ENCODE results near the gene LY6G5C. TPM values are rescaled to one million over a fixed set of nuclear protein-coding genes. Genes with fewer than 3 reads are reported as not detected.

Gene LY6G5C
- total RNA-seq, result 1 to 10 TPM; 2.4 to 4.3 (median 3.1) TPM
- 10 to 100 TPM in 1 of 2 donors, 1 to 10 TPM in 1; 6.4 to 10.2 TPM for polyA plus RNA-seq
- total RNA-seq, result 2.6 reads per million, percentile 13 among the genes with 10 or more reads in this experiment

GRCh38 chr6:31680226-31681134 lies at the start of gene LY6G5C:
Gene LY6G5C, minus strand, starts transcription at chr6:31681067. Its CDS starts 694 bp downstream, at chr6:31680373.
- ChIA-PET POLR2A (interaction anchor here (0.7 to 2.1 kb wide), 14 partner anchors 10 to 450 kb away, joined by 3 to 18 read pairs (median 4); partner anchors contain the start of genes ABHD16A, BAG6, C6orf47 and DDX39B), CTCF (interaction anchor here (0.6 to 2.1 kb wide), 10 partner anchors 32 to 268 kb away, joined by 3 to 12 read pairs (median 4); partner anchors contain the start of gene HSPA1B)
- H3K27me3 Mint-ChIP-seq, result no peaks in the 10 kb centered on the region
- peak within 1 kb of the TSS; percentile 68 for H3K27ac ChIP-seq (ENCODE audit: low read depth, low read length)
- H3K4me3 Mint-ChIP-seq, result peak within 1 kb of the TSS; percentile 86 to 98 (median 90)
- no peaks in the 10 kb centered on the region for H3K9me3 ChIP-seq (ENCODE audit: control insufficient read depth in 2 of 3, low read length in 3 of 3)
- H3K36me3 Mint-ChIP-seq, result peaks cover 0 to 4% (median 0%) of the 10 kb centered on the region in 5 donors
- H3K36me3 ChIP-seq (ENCODE audit: control insufficient read depth in 2 of 3, insufficient read depth in 3 of 3, low read length in 3 of 3), result no peaks in the 10 kb centered on the region
- intact Hi-C loops (cut with micrococcal nuclease), result loop anchor here (1.0 to 5.0 kb wide), 9 partner anchors 15 to 184 kb away; partner anchors contain the start of genes ABHD16A (in 1 of the 2), BAG6 (in 1 of the 2), CLIC1 (in 1 of the 2) and DDAH2 (in 1 of the 2)
- peaks cover 15 to 16% of the 10 kb centered on the region in 2 donors for H3K4me1 ChIP-seq (ENCODE audit: control insufficient read depth in 2 of 2, insufficient read depth in 2 of 2, low read length in 2 of 2)
- H3K9me3 Mint-ChIP-seq, result no peaks in the 10 kb centered on the region
- peak within 1 kb of the TSS; percentile 78 for H3K4me3 ChIP-seq (ENCODE audit: low read length)
- peak within 1 kb of the TSS; percentile 60 to 86 (median 68) for H3K27ac Mint-ChIP-seq
- H3K4me1 Mint-ChIP-seq, result peaks cover 14 to 32% (median 19%) of the 10 kb centered on the region in 7 donors
- DNase-seq (peak in 7 of 9 donors; percentile 28 to 65 (median 49)), ATAC-seq (peak; percentile 80)
- H3K27me3 ChIP-seq (ENCODE audit: control insufficient read depth in 2 of 2, insufficient read depth in 2 of 2, low read length in 2 of 2), result no peaks in the 10 kb centered on the region

GRCh38 chr6:31729979-31730630 lies 49.2 kb upstream of the LY6G5C start:
- peaks cover 0 to 1% (median 0%) of the 10 kb centered on the region in 11 donors for H3K9me3 Mint-ChIP-seq
- peaks cover 5 to 25% (median 13%) of the 10 kb centered on the region in 3 experiments for H3K36me3 ChIP-seq (ENCODE audit: control insufficient read depth in 2 of 3, insufficient read depth in 3 of 3, low read length in 3 of 3)
- no peaks in the 10 kb centered on the region for H3K9me3 ChIP-seq (ENCODE audit: control insufficient read depth in 2 of 3, low read length in 3 of 3)
- peak overlapping the region; percentile 83 to 100 (median 97) for H3K4me3 Mint-ChIP-seq
- peak overlapping the region; percentile 65 for H3K27ac ChIP-seq (ENCODE audit: low read depth, low read length)
- H3K27ac Mint-ChIP-seq, result peak overlapping the region; percentile 30 to 96 (median 78)
- H3K4me3 ChIP-seq (ENCODE audit: low read length), result peak overlapping the region; percentile 92
- H3K4me1 Mint-ChIP-seq, result peaks cover 20 to 70% (median 60%) of the 10 kb centered on the region in 7 donors
- DNase-seq (peak; percentile 51 to 75 (median 63)), ATAC-seq (peak; percentile 70)
- intact Hi-C loops (cut with micrococcal nuclease), result loop anchor here (1.0 to 10.0 kb wide), 13 partner anchors 8 to 1475 kb away; partner anchors contain the start of genes ABHD16A (in 1 of the 2), DXO (in 1 of the 2), EHMT2 (in 1 of the 2) and HSD17B8 (in 1 of the 2)
- POLR2A ChIA-PET, result interaction anchor here (0.9 to 4.6 kb wide), 12 partner anchors 8 to 162 kb away, joined by 3 to 33 read pairs (median 4); partner anchors contain the start of genes HSPA1A, HSPA1B, HSPA1L and LSM2
- H3K36me3 Mint-ChIP-seq, result peaks cover 4 to 48% (median 8%) of the 10 kb centered on the region in 5 donors
- no peaks in the 10 kb centered on the region for H3K27me3 ChIP-seq (ENCODE audit: control insufficient read depth in 2 of 2, insufficient read depth in 2 of 2, low read length in 2 of 2)
- CTCF ChIA-PET, result interaction anchor here (0.6 to 4.2 kb wide), 18 partner anchors 9 to 398 kb away, joined by 3 to 30 read pairs (median 6); partner anchors contain the start of genes ATF6B, HSPA1A, HSPA1B and HSPA1L
- H3K4me1 ChIP-seq (ENCODE audit: control insufficient read depth in 2 of 2, insufficient read depth in 2 of 2, low read length in 2 of 2), result peaks cover 21 to 24% of the 10 kb centered on the region in 2 donors
- H3K27me3 Mint-ChIP-seq, result no peaks in the 10 kb centered on the region

DNA sequence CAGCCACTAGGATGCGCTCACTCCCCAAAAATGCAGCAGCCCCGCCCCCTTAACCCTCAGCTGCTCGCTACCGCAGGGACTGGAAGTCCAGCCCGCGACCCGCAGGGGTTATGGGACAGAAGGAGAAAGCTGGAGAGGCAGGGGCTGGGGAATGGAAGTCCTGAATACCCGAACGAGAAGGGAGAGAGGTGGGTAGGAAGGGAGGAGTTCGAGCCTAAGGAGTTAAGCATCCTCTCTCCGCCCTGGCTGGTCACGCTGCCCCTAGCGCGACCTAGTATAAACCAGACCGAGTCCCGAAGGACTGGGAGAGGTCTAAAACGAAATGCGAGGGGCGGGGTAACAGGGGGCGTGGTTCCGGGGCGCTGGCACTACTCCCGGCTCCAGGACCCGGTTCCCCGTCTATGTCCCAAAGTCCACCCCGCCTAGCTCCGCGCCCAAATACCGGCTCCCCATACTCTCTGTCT lies 48.7 kb upstream of the LY6G5C start:
- H3K4me3 ChIP-seq (ENCODE audit: low read length), result peak overlapping the region; percentile 92
- no peaks in the 10 kb centered on the region for H3K27me3 Mint-ChIP-seq
- no peaks in the 10 kb centered on the region for H3K27me3 ChIP-seq (ENCODE audit: control insufficient read depth in 2 of 2, insufficient read depth in 2 of 2, low read length in 2 of 2)
- H3K27ac ChIP-seq (ENCODE audit: low read depth, low read length), result peak overlapping the region; percentile 65
- CTCF ChIA-PET, result interaction anchor here (0.6 to 4.2 kb wide), 20 partner anchors 9 to 399 kb away, joined by 3 to 30 read pairs (median 6); partner anchors contain the start of genes ATF6B, HSPA1A, HSPA1B and HSPA1L
- H3K4me3 Mint-ChIP-seq, result peak overlapping the region; percentile 83 to 100 (median 97)
- POLR2A ChIA-PET, result interaction anchor here (0.9 to 4.6 kb wide), 11 partner anchors 9 to 161 kb away, joined by 3 to 33 read pairs (median 4); partner anchors contain the start of genes HSPA1A, HSPA1B, HSPA1L and LSM2
- peaks cover 18 to 20% of the 10 kb centered on the region in 2 donors for H3K4me1 ChIP-seq (ENCODE audit: control insufficient read depth in 2 of 2, insufficient read depth in 2 of 2, low read length in 2 of 2)
- DNase-seq (peak; percentile 66 to 82 (median 77)), ATAC-seq (peak; percentile 78)
- H3K4me1 Mint-ChIP-seq, result peaks cover 20 to 65% (median 55%) of the 10 kb centered on the region in 7 donors
- peaks cover 5 to 25% (median 13%) of the 10 kb centered on the region in 3 experiments for H3K36me3 ChIP-seq (ENCODE audit: control insufficient read depth in 2 of 3, insufficient read depth in 3 of 3, low read length in 3 of 3)
- H3K36me3 Mint-ChIP-seq, result peaks cover 4 to 43% (median 8%) of the 10 kb centered on the region in 5 donors
- no peaks in the 10 kb centered on the region for H3K9me3 ChIP-seq (ENCODE audit: control insufficient read depth in 2 of 3, low read length in 3 of 3)
- intact Hi-C loops (cut with micrococcal nuclease), result loop anchor here (1.0 to 2.0 kb wide), 11 partner anchors 9 to 229 kb away; partner anchors contain the start of genes ABHD16A (in 1 of the 2), EHMT2 (in 1 of the 2), HSPA1B (in 1 of the 2) and LY6G5C (in 1 of the 2)
- H3K27ac Mint-ChIP-seq, result peak overlapping the region; percentile 78 to 96 (median 89)
- peaks cover 0 to 1% (median 0%) of the 10 kb centered on the region in 11 donors for H3K9me3 Mint-ChIP-seq

DNA sequence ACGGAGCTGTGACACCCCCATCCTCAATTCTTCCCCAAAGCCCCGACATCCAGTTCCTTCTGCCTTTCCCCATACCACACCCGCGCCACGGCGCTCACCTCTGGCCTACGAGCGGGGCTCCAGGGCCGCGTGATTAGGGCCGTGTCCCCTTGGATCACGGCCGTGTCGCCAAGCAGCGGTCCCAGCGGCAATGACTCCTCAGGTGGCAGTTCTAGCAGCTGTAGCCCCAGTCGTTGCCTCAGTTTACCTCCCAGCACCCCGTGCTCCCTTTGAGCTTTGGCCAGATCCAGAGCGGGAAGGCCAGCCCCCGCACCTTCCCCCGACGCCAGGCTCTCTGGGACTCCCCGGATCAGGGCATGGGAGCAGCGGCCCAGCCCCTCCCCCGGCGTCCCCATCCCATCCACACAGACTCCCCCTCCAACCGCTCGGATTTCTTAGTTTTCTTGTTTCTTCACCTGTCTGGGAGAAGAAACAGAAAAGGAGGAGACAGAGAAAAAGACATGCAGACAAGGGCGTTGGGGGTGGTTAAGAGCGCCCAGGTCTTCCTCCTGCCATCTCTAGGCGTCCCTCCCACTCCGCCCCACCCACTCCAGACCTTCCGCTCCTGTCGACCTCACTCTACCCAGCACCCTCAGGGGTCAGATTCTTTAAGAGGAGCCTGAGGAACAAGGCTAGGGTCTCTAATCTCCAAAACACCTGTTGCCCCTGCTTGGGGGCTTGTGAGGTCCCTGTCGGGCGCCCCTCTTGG lies 48.1 kb upstream of the LY6G5C start, which contains the start of gene DDAH2:
Gene DDAH2 (minus strand): TSS at position 533 of the 748 bp plus-strand sequence. CDS start 138 bp downstream, at position 395.
- Mint-ChIP-seq H3K27ac (peak within 1 kb of the TSS; percentile 78 to 96 (median 89)), H3K4me1 (peaks cover 21 to 60% (median 53%) of the 10 kb centered on the region in 7 donors), H3K27me3 (no peaks in the 10 kb centered on the region), H3K4me3 (peak within 1 kb of the TSS; percentile 83 to 100 (median 97)), H3K36me3 (peaks cover 4 to 37% (median 8%) of the 10 kb centered on the region in 5 donors), H3K9me3 (peaks cover 0 to 1% (median 0%) of the 10 kb centered on the region in 11 donors)
- no peaks in the 10 kb centered on the region for H3K27me3 ChIP-seq (ENCODE audit: control insufficient read depth in 2 of 2, insufficient read depth in 2 of 2, low read length in 2 of 2)
- DNase-seq (no peak), ATAC-seq (peak; percentile 12)
- H3K36me3 ChIP-seq (ENCODE audit: control insufficient read depth in 2 of 3, insufficient read depth in 3 of 3, low read length in 3 of 3), result peaks cover 5 to 21% (median 13%) of the 10 kb centered on the region in 3 experiments
- ChIA-PET CTCF (interaction anchor here (0.6 to 4.2 kb wide), 16 partner anchors 10 to 400 kb away, joined by 3 to 30 read pairs (median 6); partner anchors contain the start of genes ATF6B, HSPA1B, LSM2 and MSH5), POLR2A (interaction anchor here (0.9 to 4.6 kb wide), 13 partner anchors 8 to 161 kb away, joined by 3 to 33 read pairs (median 5); partner anchors contain the start of genes HSPA1A, HSPA1B, HSPA1L and LSM2)
- intact Hi-C loops (cut with micrococcal nuclease), result loop anchor here (1.0 to 2.0 kb wide), 11 partner anchors 9 to 230 kb away; partner anchors contain the start of genes ABHD16A (in 1 of the 2), EHMT2 (in 1 of the 2), HSPA1B (in 1 of the 2) and LY6G5C (in 1 of the 2)
- H3K27ac ChIP-seq (ENCODE audit: low read depth, low read length), result peak within 1 kb of the TSS; percentile 65
- no peaks in the 10 kb centered on the region for H3K9me3 ChIP-seq (ENCODE audit: control insufficient read depth in 2 of 3, low read length in 3 of 3)
- peaks cover 13 to 14% of the 10 kb centered on the region in 2 donors for H3K4me1 ChIP-seq (ENCODE audit: control insufficient read depth in 2 of 2, insufficient read depth in 2 of 2, low read length in 2 of 2)
- peak within 1 kb of the TSS; percentile 92 for H3K4me3 ChIP-seq (ENCODE audit: low read length)

All from naive thymus-derived CD4-positive, alpha-beta T cell (primary cell).